T-helper 17 cell (primary cell): ENCODE data around the gene BEST2. TPM values are rescaled to one million over a fixed set of nuclear protein-coding genes. Genes with fewer than 3 reads are reported as not detected.

Experiments
- ATAC-seq: fragments of 150-1000 bp; cut with Tn5 transposase; 2 replicates; pipeline ENCODE4 v1.10.0; 2021; ENCODE audit warnings: mild to moderate bottlenecking, moderate library complexity
- DNase-seq, 3 donors: peaks; one replicate each; pipeline versions ENCODE4 v3.0.0 to v3.0.0-alpha.2; 2020 to 2021
- H3K9me3 ChIP-seq: one replicate; pipeline ENCODE4 v1.7.0; 2013; ENCODE audit warnings: low read length, mild to moderate bottlenecking; ENCODE audit not compliant: control insufficient read depth, poor library complexity, severe bottlenecking
- H3K27ac Mint-ChIP-seq: one replicate; pipeline ENCODE4 v1.8.0; 2022; ENCODE audit warnings: mild to moderate bottlenecking, moderate library complexity, mixed read lengths
- H3K27me3 Mint-ChIP-seq: one replicate; pipeline ENCODE4 v1.8.0; 2022; ENCODE audit warnings: mixed read lengths
- H3K36me3 Mint-ChIP-seq: one replicate; pipeline ENCODE4 v1.8.0; 2022; ENCODE audit warnings: low read depth, mixed read lengths
- H3K4me1 Mint-ChIP-seq: one replicate; pipeline ENCODE4 v1.8.0; 2022; ENCODE audit warnings: mild to moderate bottlenecking, mixed read lengths
- H3K4me3 Mint-ChIP-seq: one replicate; pipeline ENCODE4 v1.8.0; 2022; ENCODE audit warnings: mild to moderate bottlenecking, moderate library complexity, mixed read lengths
- total RNA-seq, 4 donors: library from RNA in 2 of 4; stranded (reverse) in 2 of 4; gene quantifications; one replicate each; pipeline ENCODE4 v1.2.3 and lab custom pipeline; 2022 to 2026

BEST2 gene
- total RNA-seq, 2 donors from 2014 or later: not detected

GRCh38 chr19:12737835-12738351 lies 13.7 kb upstream of the BEST2 start:
- peaks cover 3% of the 10 kb centered on the region for H3K36me3 Mint-ChIP-seq
- peak overlapping the region; percentile 99 for H3K4me3 Mint-ChIP-seq
- ATAC-seq (no peak), DNase-seq (no peak)
- peak overlapping the region; percentile 99 for H3K27ac Mint-ChIP-seq
- peaks cover 24% of the 10 kb centered on the region for H3K4me1 Mint-ChIP-seq
- no peaks in the 10 kb centered on the region for H3K9me3 ChIP-seq
- no peaks in the 10 kb centered on the region for H3K27me3 Mint-ChIP-seq

- DNase-seq (no peak), ATAC-seq (no peak)
- Mint-ChIP-seq H3K4me3 (no peak overlapping the region), H3K27me3 (peaks cover 6% of the 10 kb centered on the region), H3K27ac (no peak overlapping the region), H3K36me3 (peaks cover 13% of the 10 kb centered on the region), H3K4me1 (peaks cover 6% of the 10 kb centered on the region)
- no peaks in the 10 kb centered on the region for H3K9me3 ChIP-seq
Observed at GRCh38 chr19:12745166-12745897, 6.3 kb upstream of the BEST2 start.

GRCh38 chr19:12748489-12748888 lies 3.1 kb upstream of the BEST2 start:
- H3K9me3 ChIP-seq: no peaks in the 10 kb centered on the region
- Mint-ChIP-seq H3K36me3 (peaks cover 9% of the 10 kb centered on the region), H3K4me3 (no peak overlapping the region), H3K4me1 (peaks cover 7% of the 10 kb centered on the region), H3K27ac (no peak overlapping the region), H3K27me3 (peaks cover 19% of the 10 kb centered on the region)
- DNase-seq (no peak), ATAC-seq (no peak)

GRCh38 chr19:12749938-12750521 lies 1.6 kb upstream of the BEST2 start:
- DNase-seq (no peak), ATAC-seq (peak; percentile 19)
- no peak overlapping the region for H3K4me3 Mint-ChIP-seq
- H3K9me3 ChIP-seq: no peaks in the 10 kb centered on the region
- H3K27ac Mint-ChIP-seq: no peak overlapping the region
- peaks cover 8% of the 10 kb centered on the region for H3K4me1 Mint-ChIP-seq
- peaks cover 9% of the 10 kb centered on the region for H3K36me3 Mint-ChIP-seq
- H3K27me3 Mint-ChIP-seq: peaks cover 29% of the 10 kb centered on the region

DNA sequence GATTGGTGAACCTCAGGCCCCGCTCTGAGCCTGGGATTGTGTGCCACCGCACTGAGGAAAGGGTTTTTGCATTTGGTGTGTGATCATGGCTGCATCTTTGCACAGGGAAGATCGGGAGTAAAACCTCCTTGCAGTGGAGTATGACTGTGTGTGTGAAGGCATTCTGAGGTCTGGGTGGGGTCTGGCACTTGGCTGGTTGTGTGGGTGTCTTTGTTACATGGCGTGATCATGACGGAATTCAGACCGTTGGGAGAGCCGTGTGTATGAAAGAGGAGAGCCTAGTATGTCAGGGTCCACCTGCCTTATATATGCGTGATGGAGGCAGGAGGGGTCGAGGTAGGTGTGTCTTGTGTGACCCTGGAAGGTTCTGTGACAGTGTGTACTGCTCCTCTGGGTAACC lies 740 bp upstream of the BEST2 start:
- Mint-ChIP-seq H3K27me3 (peaks cover 33% of the 10 kb centered on the region), H3K4me1 (peaks cover 8% of the 10 kb centered on the region), H3K36me3 (peaks cover 9% of the 10 kb centered on the region), H3K27ac (peak overlapping the region; percentile 72), H3K4me3 (peak overlapping the region; percentile 12)
- ATAC-seq (no peak), DNase-seq (no peak)
- H3K9me3 ChIP-seq: no peaks in the 10 kb centered on the region

DNA sequence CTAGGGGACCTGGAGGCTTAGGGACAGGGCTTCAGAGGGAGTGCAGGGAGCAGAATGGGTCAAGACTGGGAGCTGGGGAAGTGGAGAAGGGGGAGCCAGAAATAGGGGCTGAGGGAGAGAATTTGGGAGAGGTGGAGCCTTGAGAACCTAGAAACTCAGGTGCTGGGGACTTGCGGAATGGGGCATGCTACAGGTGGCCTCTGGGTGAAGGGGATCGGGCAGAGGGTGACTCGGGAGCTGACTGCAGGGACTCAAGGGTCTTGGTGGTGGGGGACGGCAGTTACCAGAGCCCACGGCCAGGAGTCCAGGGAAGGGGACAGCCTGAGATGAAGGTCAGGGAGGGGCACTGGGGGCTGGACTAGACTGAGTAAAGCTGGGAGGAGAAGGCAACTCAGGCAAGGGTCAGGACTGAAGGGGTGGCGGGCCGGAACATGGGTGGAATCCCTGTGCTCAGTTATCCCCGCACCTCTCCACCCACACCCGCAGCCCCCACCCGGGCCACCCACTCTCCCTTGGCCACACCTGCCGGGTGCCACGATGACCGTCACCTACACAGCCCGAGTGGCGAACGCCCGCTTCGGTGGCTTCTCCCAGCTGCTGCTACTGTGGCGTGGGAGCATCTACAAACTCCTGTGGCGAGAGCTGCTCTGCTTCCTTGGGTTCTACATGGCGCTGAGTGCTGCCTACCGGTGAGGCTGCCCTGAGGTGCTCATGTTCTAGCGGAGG lies 628 bp downstream of the BEST2 start:
- DNase-seq: no peak
- no peak overlapping the region for H3K4me3 Mint-ChIP-seq
- H3K27me3 Mint-ChIP-seq: peaks cover 38% of the 10 kb centered on the region
- peaks cover 8% of the 10 kb centered on the region for H3K4me1 Mint-ChIP-seq
- no peak overlapping the region for H3K27ac Mint-ChIP-seq
- peaks cover 9% of the 10 kb centered on the region for H3K36me3 Mint-ChIP-seq
- no peaks in the 10 kb centered on the region for H3K9me3 ChIP-seq
- no peak for ATAC-seq

DNA sequence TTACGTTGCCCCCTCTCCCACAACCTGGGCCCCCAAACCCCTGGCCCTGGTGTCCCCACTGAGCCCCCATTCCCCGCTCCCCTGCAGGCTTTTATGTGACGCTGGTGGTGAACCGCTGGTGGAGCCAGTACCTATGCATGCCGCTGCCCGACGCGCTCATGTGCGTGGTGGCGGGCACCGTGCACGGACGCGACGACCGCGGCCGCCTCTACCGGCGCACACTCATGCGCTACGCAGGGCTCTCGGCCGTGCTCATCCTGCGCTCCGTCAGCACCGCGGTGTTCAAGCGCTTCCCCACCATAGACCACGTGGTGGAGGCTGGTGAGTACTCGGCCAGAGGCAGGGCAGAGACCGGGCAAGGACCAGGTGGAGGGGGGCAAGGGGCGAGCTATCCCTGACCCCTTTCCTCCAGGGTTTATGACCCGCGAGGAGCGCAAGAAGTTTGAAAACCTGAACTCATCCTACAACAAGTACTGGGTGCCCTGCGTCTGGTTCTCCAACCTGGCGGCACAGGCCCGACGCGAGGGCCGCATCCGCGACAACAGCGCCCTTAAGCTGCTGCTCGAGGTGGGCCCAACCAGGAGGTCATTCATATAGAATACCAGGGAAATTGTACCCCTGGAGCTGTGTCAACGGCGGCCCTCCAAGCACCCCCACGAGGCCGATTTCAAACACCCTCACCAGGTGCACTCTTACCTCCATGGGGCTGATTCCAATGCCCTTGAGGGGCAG lies 3.0 kb downstream of the BEST2 start:
- H3K27ac Mint-ChIP-seq: no peak overlapping the region
- peaks cover 36% of the 10 kb centered on the region for H3K27me3 Mint-ChIP-seq
- DNase-seq (no peak), ATAC-seq (no peak)
- H3K4me3 Mint-ChIP-seq: no peak overlapping the region
- peaks cover 8% of the 10 kb centered on the region for H3K4me1 Mint-ChIP-seq
- no peaks in the 10 kb centered on the region for H3K36me3 Mint-ChIP-seq
- no peaks in the 10 kb centered on the region for H3K9me3 ChIP-seq

GRCh38 chr19:12756150-12756883 lies 4.7 kb downstream of the BEST2 start:
- Mint-ChIP-seq H3K27ac (no peak overlapping the region), H3K27me3 (peaks cover 25% of the 10 kb centered on the region), H3K4me1 (peaks cover 6% of the 10 kb centered on the region), H3K4me3 (no peak overlapping the region), H3K36me3 (no peaks in the 10 kb centered on the region)
- ATAC-seq (no peak), DNase-seq (no peak)
- H3K9me3 ChIP-seq: no peaks in the 10 kb centered on the region

GRCh38 chr19:12757544-12758274 lies 6.1 kb downstream of the BEST2 start:
- H3K27ac Mint-ChIP-seq: no peak overlapping the region
- H3K36me3 Mint-ChIP-seq: no peaks in the 10 kb centered on the region
- peak; percentile 55 to 61 (median 59) for DNase-seq
- no peak overlapping the region for H3K4me3 Mint-ChIP-seq
- peaks cover 6% of the 10 kb centered on the region for H3K4me1 Mint-ChIP-seq
- H3K9me3 ChIP-seq: no peaks in the 10 kb centered on the region
- H3K27me3 Mint-ChIP-seq: peaks cover 25% of the 10 kb centered on the region
- peak; percentile 82 for ATAC-seq

GRCh38 chr19:12759686-12760085 lies 8.1 kb downstream of the BEST2 start:
- ATAC-seq (no peak), DNase-seq (no peak)
- no peaks in the 10 kb centered on the region for H3K36me3 Mint-ChIP-seq
- H3K4me3 Mint-ChIP-seq: no peak overlapping the region
- H3K9me3 ChIP-seq: no peaks in the 10 kb centered on the region
- peaks cover 4% of the 10 kb centered on the region for H3K4me1 Mint-ChIP-seq
- no peak overlapping the region for H3K27ac Mint-ChIP-seq
- H3K27me3 Mint-ChIP-seq: peaks cover 12% of the 10 kb centered on the region

DNA sequence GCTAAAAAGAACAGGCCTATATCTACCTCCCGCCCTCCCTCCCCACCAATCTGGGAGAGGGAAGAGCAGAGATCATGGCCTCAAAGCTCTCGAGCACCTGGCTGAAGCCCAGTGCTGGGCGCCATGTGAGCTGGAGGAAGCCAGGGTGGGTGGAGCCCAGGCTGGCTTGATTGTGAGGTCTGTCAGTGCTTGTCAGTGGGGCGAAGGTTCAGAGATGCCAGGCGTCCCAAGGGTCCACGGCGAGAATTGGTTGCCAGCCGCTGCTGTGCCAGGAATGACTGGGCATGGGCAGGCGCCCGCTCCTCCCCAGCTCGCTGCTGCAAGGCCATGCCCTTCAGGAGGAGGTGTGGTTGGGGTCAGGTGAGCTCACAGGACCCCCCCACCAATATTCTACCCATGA lies 11.5 kb downstream of the BEST2 start:
- no peaks in the 10 kb centered on the region for H3K27me3 Mint-ChIP-seq
- H3K9me3 ChIP-seq: no peaks in the 10 kb centered on the region
- no peak overlapping the region for H3K4me3 Mint-ChIP-seq
- ATAC-seq (no peak), DNase-seq (no peak)
- H3K27ac Mint-ChIP-seq: no peak overlapping the region
- no peaks in the 10 kb centered on the region for H3K36me3 Mint-ChIP-seq
- peaks cover 9% of the 10 kb centered on the region for H3K4me1 Mint-ChIP-seq

DNA sequence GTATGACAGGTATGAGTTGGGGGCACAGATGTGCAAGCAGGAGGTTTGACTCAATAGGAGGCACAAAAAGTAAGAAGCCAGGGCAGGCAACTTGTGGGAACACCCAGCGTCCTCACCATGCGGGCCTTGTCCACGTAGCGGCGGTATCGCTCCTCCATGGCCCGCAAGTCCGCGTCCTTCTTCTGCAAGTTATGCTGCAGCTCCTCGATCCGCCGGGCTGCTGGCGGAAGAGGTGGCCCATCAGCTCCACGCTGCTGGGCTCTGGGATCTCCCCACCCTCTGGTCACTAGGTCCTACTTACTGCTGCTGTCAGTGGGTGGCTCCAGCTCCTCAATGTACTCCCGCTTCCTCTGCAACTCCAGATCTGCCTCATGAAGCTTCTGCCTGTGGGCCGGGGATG lies 13.1 kb downstream of the BEST2 start:
- Mint-ChIP-seq H3K4me3 (no peak overlapping the region), H3K27ac (no peak overlapping the region), H3K27me3 (no peaks in the 10 kb centered on the region), H3K36me3 (no peaks in the 10 kb centered on the region), H3K4me1 (peaks cover 9% of the 10 kb centered on the region)
- no peaks in the 10 kb centered on the region for H3K9me3 ChIP-seq
- ATAC-seq: no peak
- no peak for DNase-seq
